CD14-positive monocyte (primary cell): Measurements from ENCODE around the gene C19orf25. TPM values are rescaled to one million over a fixed set of nuclear protein-coding genes. Genes with fewer than 3 reads are reported as not detected.

Source experiments
- DNase-seq, 3 donors: peaks; one replicate each; pipeline ENCODE4 v3.0.0-alpha.2; 2011 to 2022
- H2AFZ ChIP-seq: 2 replicates; pipeline ENCODE4 v1.6.0; 2012; ENCODE audit warnings: mild to moderate bottlenecking, low read depth, low read length, inconsistent platforms; ENCODE audit not compliant: insufficient read depth, poor library complexity, severe bottlenecking
- H3K27ac ChIP-seq, 2 donors: 1 replicate in 1 of 2; 2 replicates in 1 of 2; pipeline ENCODE4 v1.5.1; 2012 to 2013; ENCODE audit warnings: low read length in 2 of 2, control low read depth in 1 of 2, inconsistent platforms in 1 of 2, low read depth in 1 of 2, mild to moderate bottlenecking in 1 of 2
- H3K27me3 ChIP-seq, 2 donors: one replicate each; pipeline versions ENCODE4 v1.6.0 to v1.6.1; 2011 to 2013; ENCODE audit warnings: low read length in 2 of 2; ENCODE audit not compliant: control insufficient read depth in 2 of 2, insufficient read depth in 2 of 2
- H3K36me3 ChIP-seq, 2 donors: replicated peaks in 1 of 2; 1 replicate in 1 of 2; 2 replicates in 1 of 2; pipeline versions ENCODE4 v1.5.1 to v1.6.1; 2012 to 2013; ENCODE audit warnings: low read length in 2 of 2, control low read depth in 1 of 2, inconsistent platforms in 1 of 2, mild to moderate bottlenecking in 1 of 2; ENCODE audit not compliant: insufficient read depth in 2 of 2, control insufficient read depth in 1 of 2
- H3K4me1 ChIP-seq, 2 donors: 1 replicate in 1 of 2; 2 replicates in 1 of 2; pipeline versions ENCODE4 v1.5.1 to v1.6.1; 2012 to 2013; ENCODE audit warnings: low read length in 2 of 2, control low read depth in 1 of 2, inconsistent platforms in 1 of 2, mild to moderate bottlenecking in 1 of 2, moderate library complexity in 1 of 2; ENCODE audit not compliant: insufficient read depth in 2 of 2, control insufficient read depth in 1 of 2
- H3K4me2 ChIP-seq: replicated peaks from 2 replicates; pipeline ENCODE3; 2012; ENCODE audit warnings: low read length, moderate library complexity, mild to moderate bottlenecking; ENCODE audit not compliant: poor library complexity, severe bottlenecking; ENCODE audit errors: extremely low read depth
- H3K4me3 ChIP-seq, 3 experiments: fragments of 200-600 bp in 1 of 3; sonication (generic) in 1 of 3; replicated peaks in 1 of 3; 1 replicate in 2 of 3; 2 replicates in 1 of 3; pipeline ENCODE4 v1.5.1; 2011 to 2013; ENCODE audit warnings: low read length in 3 of 3, mild to moderate bottlenecking in 3 of 3, control low read depth in 2 of 3, low read depth in 2 of 3, inconsistent platforms in 1 of 3, moderate library complexity in 1 of 3
- H3K79me2 ChIP-seq: 2 replicates; pipeline ENCODE4 v1.6.0; 2012; ENCODE audit warnings: mild to moderate bottlenecking, control low read depth, inconsistent platforms, low read length, moderate library complexity; ENCODE audit not compliant: insufficient read depth
- H3K9ac ChIP-seq: 2 replicates; pipeline ENCODE4 v1.6.0; 2017; ENCODE audit warnings: low read length, mild to moderate bottlenecking; ENCODE audit not compliant: insufficient read depth, poor library complexity, severe bottlenecking
- H3K9me3 ChIP-seq, 2 donors: replicated peaks in 1 of 2; 1 replicate in 1 of 2; 2 replicates in 1 of 2; pipeline versions ENCODE4 v1.5.1 to v1.6.1; 2012 to 2013; ENCODE audit warnings: low read length in 2 of 2, control low read depth in 1 of 2; ENCODE audit not compliant: control insufficient read depth in 1 of 2, insufficient read depth in 1 of 2
- H4K20me1 ChIP-seq: 2 replicates; pipeline ENCODE4 v1.6.0; 2012; ENCODE audit warnings: mild to moderate bottlenecking, low read length, control low read depth, moderate library complexity; ENCODE audit not compliant: insufficient read depth
- H3K27ac Mint-ChIP-seq, 7 donors: one replicate each; pipeline ENCODE4 v1.8.0; 2020; ENCODE audit warnings: mild to moderate bottlenecking in 7 of 7, mixed read lengths in 7 of 7, moderate library complexity in 6 of 7, inconsistent platforms in 2 of 7
- H3K27me3 Mint-ChIP-seq, 3 donors: one replicate each; pipeline ENCODE4 v1.8.0; 2021 to 2022; ENCODE audit warnings: low read depth in 3 of 3, mild to moderate bottlenecking in 3 of 3, mixed read lengths in 3 of 3, moderate library complexity in 3 of 3, inconsistent platforms in 1 of 3
- H3K36me3 Mint-ChIP-seq, 2 donors: one replicate each; pipeline ENCODE4 v1.8.0; 2020; ENCODE audit warnings: mixed read lengths in 2 of 2, inconsistent platforms in 1 of 2, mild to moderate bottlenecking in 1 of 2
- H3K4me1 Mint-ChIP-seq: one replicate; pipeline ENCODE4 v1.8.0; 2020; ENCODE audit warnings: mild to moderate bottlenecking, mixed read lengths
- H3K4me3 Mint-ChIP-seq, 2 donors: one replicate each; pipeline ENCODE4 v1.8.0; 2020; ENCODE audit warnings: mild to moderate bottlenecking in 2 of 2, mixed read lengths in 2 of 2, moderate library complexity in 1 of 2
- H3K9me3 Mint-ChIP-seq, 7 donors: one replicate each; pipeline ENCODE4 v1.8.0; 2020 to 2022; ENCODE audit warnings: mixed read lengths in 7 of 7, mild to moderate bottlenecking in 6 of 7, moderate library complexity in 6 of 7, inconsistent platforms in 2 of 7
- WGBS: methylation state at CpG from one replicate; pipeline ENCODE4 v1.1.5; 2013; ENCODE audit warnings: missing lambda C conversion rate; ENCODE audit not compliant: insufficient coverage; 5-methylcytosine and 5-hydroxymethylcytosine counted together
- intact Hi-C, 2 donors: fragments of 100-400 bp; cut with micrococcal nuclease; formaldehyde crosslinking; loops; one replicate each; pipeline versions ENCODE4 v1.15.0 to v1.15.1; 2023
- polyA plus RNA-seq, 3 donors: library from polyadenylated mRNA; depleted of rRNA in 1 of 3; unstranded in 2 of 3; stranded (reverse) in 1 of 3; fragments of 300-500 nt in 2 of 3; fragments of >200 nt in 1 of 3; fragmentation: Illumina TruSeq in 2 of 3; gene quantifications; 1 replicate in 2 of 3; 2 replicates in 1 of 3; pipeline ENCODE4 v1.2.3, GENCODE V29; 2012 to 2021
- TF ChIP-seq, protein P1 (sequence below): fragments of 200-600 bp; IDR thresholded peaks from one replicate; pipeline ENCODE4 v1.8.0; 2022; ENCODE audit warnings: antibody characterized with exemption, mild to moderate bottlenecking

The C19orf25 gene
- polyA plus RNA-seq, 3 donors: 18.2 to 20.9 (median 19.9) TPM

- intact Hi-C loops: no loop called here
- H3K27ac Mint-ChIP-seq: no peak overlapping the region
- Histone ChIP-seq H3K9ac (no peak overlapping the region), H3K27me3 (peaks cover 31 to 42% of the 10 kb centered on the region in 2 donors), H3K27ac (no peak overlapping the region), H2AFZ (no peak overlapping the region), H3K79me2 (peaks cover 29% of the 10 kb centered on the region), H3K36me3 (peaks cover 18 to 27% of the 10 kb centered on the region in 2 donors), H3K4me3 (no peak overlapping the region), H3K4me2 (no peak overlapping the region), H3K4me1 (peaks cover 36 to 37% of the 10 kb centered on the region in 2 donors), H3K9me3 (peaks cover 8 to 10% of the 10 kb centered on the region in 2 donors), H4K20me1 (peaks cover 73% of the 10 kb centered on the region)
- 91% methylated on average over 28 of the region's 31 CpGs for WGBS
- DNase-seq: no peak
- peaks cover 32 to 52% (median 43%) of the 10 kb centered on the region in 3 donors for H3K27me3 Mint-ChIP-seq
- peaks cover 20 to 34% of the 10 kb centered on the region in 2 donors for H3K36me3 Mint-ChIP-seq
- peaks cover 33% of the 10 kb centered on the region for H3K4me1 Mint-ChIP-seq
- peak overlapping the region in 1 of 2 donors; percentile 15 for H3K4me3 Mint-ChIP-seq
- peaks cover 0 to 16% (median 2%) of the 10 kb centered on the region in 7 donors for H3K9me3 Mint-ChIP-seq
- TF ChIP-seq, protein P1, sequence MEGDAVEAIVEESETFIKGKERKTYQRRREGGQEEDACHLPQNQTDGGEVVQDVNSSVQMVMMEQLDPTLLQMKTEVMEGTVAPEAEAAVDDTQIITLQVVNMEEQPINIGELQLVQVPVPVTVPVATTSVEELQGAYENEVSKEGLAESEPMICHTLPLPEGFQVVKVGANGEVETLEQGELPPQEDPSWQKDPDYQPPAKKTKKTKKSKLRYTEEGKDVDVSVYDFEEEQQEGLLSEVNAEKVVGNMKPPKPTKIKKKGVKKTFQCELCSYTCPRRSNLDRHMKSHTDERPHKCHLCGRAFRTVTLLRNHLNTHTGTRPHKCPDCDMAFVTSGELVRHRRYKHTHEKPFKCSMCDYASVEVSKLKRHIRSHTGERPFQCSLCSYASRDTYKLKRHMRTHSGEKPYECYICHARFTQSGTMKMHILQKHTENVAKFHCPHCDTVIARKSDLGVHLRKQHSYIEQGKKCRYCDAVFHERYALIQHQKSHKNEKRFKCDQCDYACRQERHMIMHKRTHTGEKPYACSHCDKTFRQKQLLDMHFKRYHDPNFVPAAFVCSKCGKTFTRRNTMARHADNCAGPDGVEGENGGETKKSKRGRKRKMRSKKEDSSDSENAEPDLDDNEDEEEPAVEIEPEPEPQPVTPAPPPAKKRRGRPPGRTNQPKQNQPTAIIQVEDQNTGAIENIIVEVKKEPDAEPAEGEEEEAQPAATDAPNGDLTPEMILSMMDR: no peak
These were observed 4.8 kb downstream of the C19orf25 start for GRCh38 chr19:1474011-1474764.

GRCh38 chr19:1473085-1473851, 5.7 kb downstream of the C19orf25 start:
- Histone ChIP-seq H4K20me1 (peaks cover 80% of the 10 kb centered on the region), H3K27ac (no peak overlapping the region), H3K27me3 (peaks cover 36 to 47% of the 10 kb centered on the region in 2 donors), H3K79me2 (peaks cover 22% of the 10 kb centered on the region), H3K36me3 (peaks cover 18 to 27% of the 10 kb centered on the region in 2 donors), H3K4me2 (no peak overlapping the region), H2AFZ (no peak overlapping the region), H3K4me1 (peaks cover 31 to 36% of the 10 kb centered on the region in 2 donors), H3K4me3 (no peak overlapping the region), H3K9me3 (peaks cover 8 to 10% of the 10 kb centered on the region in 2 donors), H3K9ac (no peak overlapping the region)
- H3K27ac Mint-ChIP-seq: no peak overlapping the region
- H3K9me3 Mint-ChIP-seq: peaks cover 0 to 16% (median 2%) of the 10 kb centered on the region in 7 donors
- peaks cover 32 to 59% (median 48%) of the 10 kb centered on the region in 3 donors for H3K27me3 Mint-ChIP-seq
- H3K4me1 Mint-ChIP-seq: peaks cover 29% of the 10 kb centered on the region
- intact Hi-C loops: no loop called here
- TF ChIP-seq, protein P1: no peak
- WGBS: 88% methylated on average over 16 of the region's 20 CpGs
- H3K4me3 Mint-ChIP-seq: peak overlapping the region in 1 of 2 donors; percentile 71
- no peak for DNase-seq
- peaks cover 20 to 34% of the 10 kb centered on the region in 2 donors for H3K36me3 Mint-ChIP-seq
